Liver (tissue), 9 donors: ENCODE measurements around the gene TRIOBP. TPM values are rescaled to one million over a fixed set of nuclear protein-coding genes. Genes with fewer than 3 reads are reported as not detected.

Source experiments
- DNase-seq: peaks from one replicate; pipeline ENCODE4 v3.0.0-alpha.2; 2017; ENCODE audit warnings: low spot score
- H3K27ac ChIP-seq, 2 donors: one replicate each; pipeline ENCODE4 v1.7.0; 2013; ENCODE audit warnings: inconsistent platforms in 2 of 2, low read length in 2 of 2, control low read depth in 1 of 2, low read depth in 1 of 2, mild to moderate bottlenecking in 1 of 2
- H3K27me3 ChIP-seq, 4 donors: one replicate each; pipeline versions ENCODE4 v1.6.1 to v1.7.0; 2013; ENCODE audit warnings: low read length in 3 of 4, inconsistent platforms in 1 of 4, mild to moderate bottlenecking in 1 of 4, moderate library complexity in 1 of 4; ENCODE audit not compliant: control insufficient read depth in 4 of 4, insufficient read depth in 4 of 4
- H3K36me3 ChIP-seq, 4 donors: one replicate each; pipeline versions ENCODE4 v1.6.1 to v1.7.0; 2013; ENCODE audit warnings: low read length in 3 of 4, mild to moderate bottlenecking in 3 of 4, low read depth in 1 of 4, moderate library complexity in 1 of 4; ENCODE audit not compliant: control insufficient read depth in 4 of 4, insufficient read depth in 3 of 4
- H3K4me1 ChIP-seq, 4 donors: one replicate each; pipeline versions ENCODE4 v1.6.1 to v1.7.0; 2013; ENCODE audit warnings: low read length in 3 of 4, mild to moderate bottlenecking in 3 of 4, moderate library complexity in 1 of 4; ENCODE audit not compliant: control insufficient read depth in 4 of 4, insufficient read depth in 4 of 4
- H3K4me3 ChIP-seq, 3 donors: one replicate each; pipeline versions ENCODE4 v1.6.1 to v1.7.0; 2013; ENCODE audit warnings: low read length in 3 of 3, control low read depth in 1 of 3, low read depth in 1 of 3, mild to moderate bottlenecking in 1 of 3
- H3K9ac ChIP-seq, 2 donors: one replicate each; pipeline ENCODE4 v1.7.0; 2013; ENCODE audit warnings: low read length in 2 of 2, mild to moderate bottlenecking in 2 of 2, moderate library complexity in 2 of 2, control low read depth in 1 of 2, low read depth in 1 of 2
- H3K9me3 ChIP-seq, 4 donors: one replicate each; pipeline versions ENCODE4 v1.6.1 to v1.7.0; 2013; ENCODE audit warnings: low read length in 3 of 4; ENCODE audit not compliant: control insufficient read depth in 4 of 4
- EGR1 ChIP-seq, 2 donors: IDR thresholded peaks; 2 replicates each; pipeline ENCODE4 v1.6.1; 2016 to 2018; ENCODE audit warnings: antibody characterized with exemption in 2 of 2, low read depth in 2 of 2
- FOXA2 ChIP-seq: IDR thresholded peaks from 2 replicates; pipeline ENCODE4 v1.6.1; 2016; ENCODE audit warnings: antibody characterized with exemption
- HNF4A ChIP-seq, 2 donors: conservative IDR thresholded peaks; 2 replicates each; pipeline ENCODE4 v1.6.1; 2016; ENCODE audit warnings: antibody characterized with exemption in 2 of 2, mild to moderate bottlenecking in 2 of 2
- JUND ChIP-seq, 2 donors: IDR thresholded peaks; 2 replicates each; pipeline ENCODE4 v1.6.1; 2016; ENCODE audit warnings: antibody characterized with exemption in 2 of 2
- MAX ChIP-seq: IDR thresholded peaks from 2 replicates; pipeline ENCODE4 v1.6.1; 2016; ENCODE audit warnings: antibody characterized with exemption
- RAD21 ChIP-seq, 2 donors: IDR thresholded peaks; 2 replicates each; pipeline ENCODE4 v1.6.1; 2016; ENCODE audit warnings: antibody characterized with exemption in 2 of 2, mild to moderate bottlenecking in 2 of 2
- RXRA ChIP-seq, 2 donors: IDR thresholded peaks; 2 replicates each; pipeline ENCODE4 v1.6.1; 2017 to 2018; ENCODE audit warnings: antibody characterized with exemption in 2 of 2, mild to moderate bottlenecking in 1 of 2
- SP1 ChIP-seq: IDR thresholded peaks from 2 replicates; pipeline ENCODE4 v1.6.1; 2018; ENCODE audit warnings: antibody characterized with exemption, mild to moderate bottlenecking
- YY1 ChIP-seq: IDR thresholded peaks from 2 replicates; pipeline ENCODE4 v1.6.1; 2016; ENCODE audit warnings: antibody characterized with exemption, mild to moderate bottlenecking
- WGBS: extraction: QIAGEN DNeasy Blood & Tissue Kit; methylation state at CpG from one replicate; pipeline ENCODE4 v1.1.7; 2013; 5-methylcytosine and 5-hydroxymethylcytosine counted together
- polyA plus RNA-seq, 2 donors: library from polyadenylated mRNA; stranded (reverse) in 1 of 2; unstranded in 1 of 2; fragments of 200-250 nt in 1 of 2; fragments of >200 nt in 1 of 2; fragmentation: Nextera tagmentation in 1 of 2; extraction: Ambion mirVana in 1 of 2; gene quantifications; one replicate each; pipeline versions ENCODE4 v1.2.1 to v1.2.3, GENCODE V29; 2013 to 2015
- total RNA-seq, 2 donors: library from RNA; depleted of rRNA; stranded (reverse); fragments of >200 nt; gene quantifications; one replicate each; pipeline ENCODE4 v1.2.3, GENCODE V29; 2014
- TF ChIP-seq, protein P1 (sequence below): IDR thresholded peaks from 2 replicates; pipeline ENCODE4 v1.6.1; 2016; ENCODE audit warnings: antibody characterized with exemption, mild to moderate bottlenecking
- TF ChIP-seq, protein P2 (sequence below): fragments of 150-350 bp; IDR thresholded peaks from 2 replicates; pipeline ENCODE4 v1.5.1; 2017; ENCODE audit warnings: improper control_type of control experiment, low read depth, low read length; ENCODE audit not compliant: missing input control
- TF ChIP-seq, protein P3 (sequence below): IDR thresholded peaks from 2 replicates; pipeline ENCODE4 v1.6.1; 2016; ENCODE audit warnings: antibody characterized with exemption
- donor health status: healthy.
- donor health status: healthy.
- donor health status: healthy.
- donor health status: healthy.
- donor health status: healthy.

TRIOBP gene
- total and polyA plus RNA-seq, 4 donors, result 4.8 to 41.1 (median 21.6) TPM

DNA sequence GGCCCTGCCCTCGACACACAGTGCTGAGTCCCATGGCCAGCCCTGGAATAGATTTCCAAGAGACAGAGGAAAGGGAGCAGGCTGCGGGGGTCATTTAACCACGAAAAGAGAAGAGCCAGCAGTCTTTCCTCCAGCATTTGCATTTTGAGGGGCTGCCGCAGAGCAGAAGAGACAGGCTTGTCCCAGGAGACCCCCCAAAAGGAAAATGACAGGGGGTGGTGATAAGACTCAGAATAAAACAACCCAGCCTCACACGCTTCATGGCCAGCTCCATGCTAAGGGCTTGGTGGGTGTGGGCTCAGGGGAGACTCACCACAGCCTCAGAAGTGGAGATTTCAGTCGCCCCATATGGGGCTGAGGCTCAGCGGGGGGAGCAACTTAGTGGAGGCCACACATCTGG lies 16.9 kb downstream of the TRIOBP start:
- WGBS, result 96% methylated on average over 7 of the region's 7 CpGs
- Histone ChIP-seq H3K9ac (no peak overlapping the region), H3K4me1 (no peaks in the 10 kb centered on the region), H3K4me3 (no peak overlapping the region), H3K27ac (no peak overlapping the region), H3K9me3 (no peaks in the 10 kb centered on the region), H3K36me3 (peaks cover 0 to 2% (median 0%) of the 10 kb centered on the region in 4 donors), H3K27me3 (no peaks in the 10 kb centered on the region)
- TF ChIP-seq FOXA2, result no peak
- TF ChIP-seq, protein P1, sequence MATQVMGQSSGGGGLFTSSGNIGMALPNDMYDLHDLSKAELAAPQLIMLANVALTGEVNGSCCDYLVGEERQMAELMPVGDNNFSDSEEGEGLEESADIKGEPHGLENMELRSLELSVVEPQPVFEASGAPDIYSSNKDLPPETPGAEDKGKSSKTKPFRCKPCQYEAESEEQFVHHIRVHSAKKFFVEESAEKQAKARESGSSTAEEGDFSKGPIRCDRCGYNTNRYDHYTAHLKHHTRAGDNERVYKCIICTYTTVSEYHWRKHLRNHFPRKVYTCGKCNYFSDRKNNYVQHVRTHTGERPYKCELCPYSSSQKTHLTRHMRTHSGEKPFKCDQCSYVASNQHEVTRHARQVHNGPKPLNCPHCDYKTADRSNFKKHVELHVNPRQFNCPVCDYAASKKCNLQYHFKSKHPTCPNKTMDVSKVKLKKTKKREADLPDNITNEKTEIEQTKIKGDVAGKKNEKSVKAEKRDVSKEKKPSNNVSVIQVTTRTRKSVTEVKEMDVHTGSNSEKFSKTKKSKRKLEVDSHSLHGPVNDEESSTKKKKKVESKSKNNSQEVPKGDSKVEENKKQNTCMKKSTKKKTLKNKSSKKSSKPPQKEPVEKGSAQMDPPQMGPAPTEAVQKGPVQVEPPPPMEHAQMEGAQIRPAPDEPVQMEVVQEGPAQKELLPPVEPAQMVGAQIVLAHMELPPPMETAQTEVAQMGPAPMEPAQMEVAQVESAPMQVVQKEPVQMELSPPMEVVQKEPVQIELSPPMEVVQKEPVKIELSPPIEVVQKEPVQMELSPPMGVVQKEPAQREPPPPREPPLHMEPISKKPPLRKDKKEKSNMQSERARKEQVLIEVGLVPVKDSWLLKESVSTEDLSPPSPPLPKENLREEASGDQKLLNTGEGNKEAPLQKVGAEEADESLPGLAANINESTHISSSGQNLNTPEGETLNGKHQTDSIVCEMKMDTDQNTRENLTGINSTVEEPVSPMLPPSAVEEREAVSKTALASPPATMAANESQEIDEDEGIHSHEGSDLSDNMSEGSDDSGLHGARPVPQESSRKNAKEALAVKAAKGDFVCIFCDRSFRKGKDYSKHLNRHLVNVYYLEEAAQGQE, result no peak
- no peak for TF ChIP-seq SP1
- no peak for TF ChIP-seq MAX
- TF ChIP-seq JUND (IDR thresholded peaks at IDR 0.05), result no peak
- TF ChIP-seq YY1, result no peak
- TF ChIP-seq EGR1 (IDR thresholded peaks at IDR 0.05; ENCODE audit: low read depth in 2 of 2), result no peak
- TF ChIP-seq RAD21 (IDR thresholded peaks at IDR 0.05), result no peak
- TF ChIP-seq RXRA (IDR thresholded peaks at IDR 0.05), result no peak
- TF ChIP-seq, protein P2, sequence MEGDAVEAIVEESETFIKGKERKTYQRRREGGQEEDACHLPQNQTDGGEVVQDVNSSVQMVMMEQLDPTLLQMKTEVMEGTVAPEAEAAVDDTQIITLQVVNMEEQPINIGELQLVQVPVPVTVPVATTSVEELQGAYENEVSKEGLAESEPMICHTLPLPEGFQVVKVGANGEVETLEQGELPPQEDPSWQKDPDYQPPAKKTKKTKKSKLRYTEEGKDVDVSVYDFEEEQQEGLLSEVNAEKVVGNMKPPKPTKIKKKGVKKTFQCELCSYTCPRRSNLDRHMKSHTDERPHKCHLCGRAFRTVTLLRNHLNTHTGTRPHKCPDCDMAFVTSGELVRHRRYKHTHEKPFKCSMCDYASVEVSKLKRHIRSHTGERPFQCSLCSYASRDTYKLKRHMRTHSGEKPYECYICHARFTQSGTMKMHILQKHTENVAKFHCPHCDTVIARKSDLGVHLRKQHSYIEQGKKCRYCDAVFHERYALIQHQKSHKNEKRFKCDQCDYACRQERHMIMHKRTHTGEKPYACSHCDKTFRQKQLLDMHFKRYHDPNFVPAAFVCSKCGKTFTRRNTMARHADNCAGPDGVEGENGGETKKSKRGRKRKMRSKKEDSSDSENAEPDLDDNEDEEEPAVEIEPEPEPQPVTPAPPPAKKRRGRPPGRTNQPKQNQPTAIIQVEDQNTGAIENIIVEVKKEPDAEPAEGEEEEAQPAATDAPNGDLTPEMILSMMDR, result no peak
- TF ChIP-seq HNF4A (conservative IDR thresholded peaks at IDR 0.05), result no peak
- TF ChIP-seq, protein P3, sequence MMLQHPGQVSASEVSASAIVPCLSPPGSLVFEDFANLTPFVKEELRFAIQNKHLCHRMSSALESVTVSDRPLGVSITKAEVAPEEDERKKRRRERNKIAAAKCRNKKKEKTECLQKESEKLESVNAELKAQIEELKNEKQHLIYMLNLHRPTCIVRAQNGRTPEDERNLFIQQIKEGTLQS, result no peak
- DNase-seq, result no peak

GRCh38 chr22:37714634-37715033 lies 17.8 kb downstream of the TRIOBP start:
- H3K4me1 ChIP-seq, result no peaks in the 10 kb centered on the region
- H3K4me3 ChIP-seq, result no peak overlapping the region
- no peaks in the 10 kb centered on the region for H3K9me3 ChIP-seq
- no peak overlapping the region for H3K27ac ChIP-seq
- no peak for DNase-seq
- H3K36me3 ChIP-seq, result peaks cover 0 to 2% (median 0%) of the 10 kb centered on the region in 4 donors
- whole genome bisulfite sequencing, result 91% methylated on average over 2 of the region's 2 CpGs
- no peaks in the 10 kb centered on the region for H3K27me3 ChIP-seq
- no peak overlapping the region for H3K9ac ChIP-seq
- TF ChIP-seq EGR1 (IDR thresholded peaks at IDR 0.05; ENCODE audit: low read depth in 2 of 2), result no peak
- TF ChIP-seq, protein P2, result no peak
- no peak for TF ChIP-seq FOXA2
- TF ChIP-seq SP1, result no peak
- TF ChIP-seq RXRA (IDR thresholded peaks at IDR 0.05), result no peak
- no peak for TF ChIP-seq MAX
- TF ChIP-seq HNF4A (conservative IDR thresholded peaks at IDR 0.05), result no peak
- TF ChIP-seq, protein P3, result no peak
